GM19043 (cell line): ENCODE measurements around the gene ERBB2.
"Not testable (repeated sequence)": the region's sequence is repeated elsewhere in the genome, so short reads cannot be mapped to it uniquely, and the experiment has no call there.

Source experiments
- ATAC-seq: cut with Tn5 transposase; IDR thresholded peaks from one replicate; pipeline ENCODE4 v1.9.1; 2021; ENCODE audit warnings: low read depth; ENCODE audit not compliant: unreplicated experiment

The ERBB2 gene

GRCh38 chr17:39701784-39702422 lies 2.0 kb downstream of the ERBB2 start:
- ATAC-seq: no peak

GRCh38 chr17:39702901-39703893 lies 3.3 kb downstream of the ERBB2 start:
- ATAC-seq: no peak

DNA sequence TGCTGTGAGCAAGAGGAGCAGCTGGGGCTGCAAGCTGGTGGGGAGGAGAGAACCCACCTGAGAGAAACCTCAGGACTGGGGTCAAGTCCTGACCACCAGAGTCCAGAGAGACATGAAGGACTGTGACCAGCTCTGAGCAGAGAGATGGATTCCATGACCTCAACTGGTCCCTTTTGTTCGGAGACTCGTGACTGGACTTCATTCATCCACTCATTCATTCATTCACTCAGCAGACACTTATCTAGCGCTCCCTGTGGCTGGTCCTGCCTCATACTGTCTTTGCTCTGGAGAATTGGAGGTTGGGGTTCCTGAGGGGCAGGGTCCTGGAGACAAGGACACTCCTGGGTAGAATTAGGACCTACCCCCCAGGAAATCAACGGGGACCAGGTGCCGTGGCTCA lies 4.0 kb downstream of the ERBB2 start:
- ATAC-seq: no peak

DNA sequence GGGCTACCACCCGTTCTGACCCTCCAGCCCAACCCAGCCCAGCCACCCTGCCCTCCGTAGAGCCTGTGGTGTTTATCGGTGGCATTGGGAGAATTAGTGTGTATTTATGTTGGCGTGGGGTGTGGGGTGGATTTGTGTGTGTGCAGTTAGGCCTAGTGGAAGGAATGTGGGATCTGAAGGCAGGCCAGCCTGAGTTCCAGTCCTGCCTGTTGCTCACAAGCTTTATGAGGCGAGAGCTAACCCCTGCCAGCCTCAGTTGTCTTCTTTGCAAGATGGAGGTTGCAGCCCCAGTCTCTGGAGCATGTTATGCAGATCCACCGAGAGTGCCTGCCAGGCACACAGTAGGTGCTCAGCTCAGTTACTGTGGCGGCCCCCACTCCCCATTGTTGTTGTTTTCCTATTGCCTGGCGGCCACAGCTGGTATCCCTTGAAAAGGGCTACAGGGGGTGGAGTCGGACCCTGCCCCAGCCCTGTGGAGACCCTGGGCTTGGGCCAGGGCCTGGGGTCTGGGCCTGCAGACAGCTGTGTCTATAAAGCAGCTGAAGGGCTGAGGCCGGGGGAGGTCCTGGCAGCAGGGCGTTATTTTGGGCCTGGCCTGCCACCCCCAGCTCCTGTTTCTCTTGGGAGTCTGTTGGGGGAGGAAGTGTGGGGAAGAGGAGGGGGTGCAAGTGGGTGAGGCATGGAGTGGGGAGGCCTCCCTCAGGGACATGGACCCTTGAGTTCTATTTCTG lies 5.1 kb downstream of the ERBB2 start:
- no peak for ATAC-seq

DNA sequence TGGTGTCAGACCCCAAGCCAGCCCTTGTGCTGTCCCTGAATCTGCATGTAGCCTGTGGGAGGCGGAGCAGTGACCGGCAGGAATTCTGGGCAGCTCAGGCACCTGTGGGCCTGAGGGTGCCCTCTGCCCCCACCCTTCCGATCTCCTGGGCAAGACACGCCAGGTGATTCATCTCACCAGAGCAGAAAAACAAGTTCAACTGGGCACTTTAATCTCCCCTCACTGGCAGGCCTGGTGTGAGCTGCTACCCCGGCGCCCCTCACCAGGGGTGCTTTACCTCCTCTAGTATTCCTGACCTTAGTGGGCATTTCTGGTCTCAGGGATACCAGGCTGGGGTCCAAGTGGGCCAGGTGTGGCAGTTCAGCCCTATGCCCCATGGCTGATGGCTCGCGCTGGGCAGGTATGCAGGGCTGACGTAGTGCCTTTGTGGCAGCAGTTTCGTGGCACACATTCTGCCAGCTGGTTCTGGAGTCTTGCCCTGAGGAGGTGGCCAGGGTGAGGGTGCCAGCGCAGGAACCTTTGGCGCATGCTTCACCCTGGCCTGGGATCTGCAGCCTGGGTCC lies 6.0 kb downstream of the ERBB2 start:
- ATAC-seq: no peak

DNA sequence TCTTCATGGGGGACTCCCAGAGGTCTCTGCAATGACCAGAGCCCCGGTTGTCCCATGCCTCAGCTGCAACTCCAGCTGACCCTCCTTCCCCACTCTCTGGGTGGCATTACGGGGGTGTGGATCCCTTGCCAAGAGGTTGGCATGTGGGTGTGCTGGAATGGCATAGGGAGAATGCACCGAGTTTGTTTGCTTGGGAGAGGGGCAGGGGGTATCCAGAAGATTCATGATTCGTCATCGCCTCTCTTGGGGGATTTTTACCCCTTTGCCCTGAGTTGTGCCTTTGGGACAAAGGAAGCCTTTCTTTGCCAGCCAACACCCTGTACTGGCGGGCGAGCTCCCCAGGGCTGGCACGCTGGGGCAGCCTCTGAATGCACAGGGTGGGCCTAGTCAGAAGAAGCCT lies 6.5 kb downstream of the ERBB2 start:
- no peak for ATAC-seq

GRCh38 chr17:39706921-39707337 lies 7.1 kb downstream of the ERBB2 start:
- ATAC-seq: no peak

GRCh38 chr17:39709319-39709997 lies 9.6 kb downstream of the ERBB2 start:
- ATAC-seq: no peak

DNA sequence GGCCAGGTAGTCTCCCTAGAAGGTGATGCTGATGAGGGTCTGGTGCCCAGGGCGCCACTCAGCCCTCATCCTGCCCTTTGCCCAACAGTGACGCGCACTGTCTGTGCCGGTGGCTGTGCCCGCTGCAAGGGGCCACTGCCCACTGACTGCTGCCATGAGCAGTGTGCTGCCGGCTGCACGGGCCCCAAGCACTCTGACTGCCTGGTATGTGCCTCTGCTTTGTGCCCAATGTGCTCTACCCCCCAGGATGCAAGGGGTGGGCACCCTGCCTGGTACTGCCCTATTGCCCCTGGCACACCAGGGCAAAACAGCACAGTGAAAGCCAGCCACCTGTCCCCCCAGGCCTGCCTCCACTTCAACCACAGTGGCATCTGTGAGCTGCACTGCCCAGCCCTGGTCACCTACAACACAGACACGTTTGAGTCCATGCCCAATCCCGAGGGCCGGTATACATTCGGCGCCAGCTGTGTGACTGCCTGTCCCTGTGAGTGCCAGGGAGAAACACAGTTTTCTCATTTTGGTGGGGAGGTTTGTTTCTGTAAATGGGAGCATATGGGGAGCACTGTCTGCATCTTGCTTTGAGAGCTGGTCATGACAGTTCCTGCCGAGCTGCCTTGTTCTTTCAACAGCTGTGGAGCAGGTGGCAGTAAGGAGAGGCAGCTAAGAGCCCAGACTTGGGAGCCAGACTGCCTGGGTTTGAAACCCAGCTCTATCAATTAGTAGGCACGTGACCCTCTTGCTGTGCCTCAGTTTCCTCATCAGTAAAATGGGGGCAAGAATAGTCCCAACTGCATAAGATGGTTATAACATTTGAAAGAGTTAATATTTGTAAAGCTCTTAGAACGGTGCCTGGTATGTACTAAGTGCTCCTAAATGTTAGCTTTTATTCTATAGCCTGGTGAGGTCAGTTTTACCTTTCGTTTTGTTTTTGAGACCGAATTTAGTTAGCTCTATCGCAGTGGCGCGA lies 10.4 kb downstream of the ERBB2 start:
- no peak for ATAC-seq

DNA sequence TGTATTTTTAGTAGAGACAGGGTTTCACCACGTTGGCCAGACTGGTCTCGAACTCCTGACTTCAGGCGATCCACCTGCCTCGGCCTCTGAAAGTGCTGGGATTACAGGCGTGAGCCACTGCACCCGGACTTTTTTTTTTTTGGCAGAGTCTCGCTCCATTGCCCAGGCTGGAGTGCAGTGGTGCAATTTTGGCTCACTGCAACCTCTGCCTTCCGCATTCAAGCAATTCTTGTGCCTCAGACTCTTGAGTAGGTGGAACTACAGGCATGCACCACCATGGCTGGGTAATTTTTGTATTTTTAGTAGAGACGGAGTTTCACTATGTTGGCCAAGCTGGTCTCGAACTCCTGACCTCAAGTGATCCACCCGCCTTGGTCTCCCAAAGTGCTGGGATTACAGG lies 11.2 kb downstream of the ERBB2 start:
- not testable (repeated sequence) for ATAC-seq

GRCh38 chr17:39711851-39712250 lies 12.0 kb downstream of the ERBB2 start:
- ATAC-seq: no peak

DNA sequence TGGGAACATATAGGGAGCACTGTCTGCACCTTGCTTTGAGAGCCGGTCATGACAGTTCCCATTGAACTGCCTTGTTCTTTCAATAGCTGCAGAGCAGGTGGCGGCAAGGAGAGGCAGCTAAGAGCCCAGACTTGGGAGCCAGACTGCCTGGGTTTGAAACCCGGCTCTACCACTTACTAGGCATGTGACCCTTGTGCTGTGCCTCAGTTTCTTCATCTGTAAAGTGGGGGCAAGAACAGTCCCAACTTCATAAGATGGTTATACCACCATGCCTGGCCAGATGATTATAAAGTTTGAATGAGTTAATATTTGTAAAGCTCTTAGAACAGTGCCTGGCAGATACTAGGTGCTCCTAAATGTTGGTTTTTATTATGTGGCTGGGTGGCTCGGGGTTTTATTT lies 14.4 kb downstream of the ERBB2 start:
- ATAC-seq: no peak

GRCh38 chr17:39715375-39716072 lies 15.7 kb downstream of the ERBB2 start:
- ATAC-seq: no peak

- ATAC-seq: no peak
Observed at GRCh38 chr17:39716073-39716818, 16.4 kb downstream of the ERBB2 start.

DNA sequence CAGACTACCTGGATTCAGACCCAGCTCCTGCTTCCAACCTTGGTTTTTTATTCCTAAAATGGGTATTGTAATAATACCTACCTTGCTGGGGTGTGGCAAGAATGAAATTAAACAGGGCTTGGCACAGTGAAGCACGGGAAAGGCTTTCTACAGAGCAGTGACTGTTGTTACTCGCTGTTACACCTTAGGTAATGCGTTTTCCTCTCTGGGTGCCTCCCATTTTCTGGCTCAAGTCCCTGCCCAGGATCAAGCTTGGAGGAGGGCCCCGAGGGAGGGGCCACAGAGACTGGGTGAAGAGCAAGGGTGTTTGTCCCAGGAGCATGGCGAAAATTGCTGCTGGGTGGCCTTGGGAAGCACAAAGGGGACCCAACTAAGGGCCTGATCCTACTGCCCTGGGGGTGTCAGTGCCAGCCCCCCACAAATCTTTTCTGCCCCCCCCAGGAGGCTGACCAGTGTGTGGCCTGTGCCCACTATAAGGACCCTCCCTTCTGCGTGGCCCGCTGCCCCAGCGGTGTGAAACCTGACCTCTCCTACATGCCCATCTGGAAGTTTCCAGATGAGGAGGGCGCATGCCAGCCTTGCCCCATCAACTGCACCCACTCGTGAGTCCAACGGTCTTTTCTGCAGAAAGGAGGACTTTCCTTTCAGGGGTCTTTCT lies 17.1 kb downstream of the ERBB2 start:
- ATAC-seq: no peak

DNA sequence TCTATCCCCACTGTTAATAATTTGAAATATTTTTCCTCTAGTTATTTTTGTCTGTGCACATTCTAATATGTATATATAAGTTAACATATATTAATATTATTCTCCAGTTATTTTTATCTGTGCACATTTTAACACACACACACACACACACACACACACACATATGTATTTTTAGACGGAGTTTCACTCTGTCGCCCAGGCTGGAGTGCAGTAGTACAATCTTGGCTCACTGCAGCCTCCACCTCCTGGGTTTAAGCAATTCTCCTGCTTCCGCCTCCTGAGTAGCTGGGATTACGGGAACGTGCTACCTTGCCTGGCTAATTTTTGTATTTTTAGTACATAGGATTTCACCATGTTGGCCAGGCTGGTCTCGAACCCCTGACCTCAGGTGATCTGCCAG lies 17.8 kb downstream of the ERBB2 start:
- no peak for ATAC-seq

- ATAC-seq: no peak
Observed at GRCh38 chr17:39719563-39720355, 19.9 kb downstream of the ERBB2 start.
